Activated T-helper 1 cell treated with anti-CD3 and anti-CD28 coated beads, Interleukin-12 subunit alpha, Interleukin-12 subunit beta, Interleukin-2, Interleukin-4 antibody, amounts not matched to agents 30 ng/mL and 10 ng/mL and 1 ng/mL, durations not matched to agents 14 hours and 24 hours and 36 hours (primary cell): ENCODE measurements around the gene SH3TC1. TPM values are rescaled to one million over a fixed set of nuclear protein-coding genes. Genes with fewer than 3 reads are reported as not detected.

Experiments
- DNase-seq: peaks from one replicate; pipeline ENCODE4 v3.0.0; 2021; ENCODE audit warnings: low spot score
- H3K27ac Mint-ChIP-seq: one replicate; pipeline ENCODE4 v1.8.0; 2021; ENCODE audit warnings: mild to moderate bottlenecking, mixed read lengths
- H3K27me3 Mint-ChIP-seq: one replicate; pipeline ENCODE4 v1.8.0; 2022; ENCODE audit warnings: mild to moderate bottlenecking, moderate library complexity, mixed read lengths; ENCODE audit not compliant: insufficient read depth
- H3K36me3 Mint-ChIP-seq: one replicate; pipeline ENCODE4 v1.8.0; 2021; ENCODE audit warnings: low read depth, mixed read lengths
- H3K4me1 Mint-ChIP-seq: one replicate; pipeline ENCODE4 v1.8.0; 2021; ENCODE audit warnings: low read depth, mixed read lengths
- H3K4me3 Mint-ChIP-seq: one replicate; pipeline ENCODE4 v1.8.0; 2021; ENCODE audit warnings: mild to moderate bottlenecking, moderate library complexity, mixed read lengths
- H3K9me3 Mint-ChIP-seq: one replicate; pipeline ENCODE4 v1.8.0; 2021; ENCODE audit warnings: mixed read lengths
- intact Hi-C: fragments of 100-400 bp; cut with micrococcal nuclease; formaldehyde crosslinking; loops from one replicate; pipeline ENCODE4 v1.15.1; 2024
- total RNA-seq: library from RNA; stranded (reverse); gene quantifications from 2 replicates; pipeline ENCODE4 v1.2.3, GENCODE V29; 2022

Gene SH3TC1
- 25.4 and 33.6 TPM in 2 replicates for total RNA-seq

DNA sequence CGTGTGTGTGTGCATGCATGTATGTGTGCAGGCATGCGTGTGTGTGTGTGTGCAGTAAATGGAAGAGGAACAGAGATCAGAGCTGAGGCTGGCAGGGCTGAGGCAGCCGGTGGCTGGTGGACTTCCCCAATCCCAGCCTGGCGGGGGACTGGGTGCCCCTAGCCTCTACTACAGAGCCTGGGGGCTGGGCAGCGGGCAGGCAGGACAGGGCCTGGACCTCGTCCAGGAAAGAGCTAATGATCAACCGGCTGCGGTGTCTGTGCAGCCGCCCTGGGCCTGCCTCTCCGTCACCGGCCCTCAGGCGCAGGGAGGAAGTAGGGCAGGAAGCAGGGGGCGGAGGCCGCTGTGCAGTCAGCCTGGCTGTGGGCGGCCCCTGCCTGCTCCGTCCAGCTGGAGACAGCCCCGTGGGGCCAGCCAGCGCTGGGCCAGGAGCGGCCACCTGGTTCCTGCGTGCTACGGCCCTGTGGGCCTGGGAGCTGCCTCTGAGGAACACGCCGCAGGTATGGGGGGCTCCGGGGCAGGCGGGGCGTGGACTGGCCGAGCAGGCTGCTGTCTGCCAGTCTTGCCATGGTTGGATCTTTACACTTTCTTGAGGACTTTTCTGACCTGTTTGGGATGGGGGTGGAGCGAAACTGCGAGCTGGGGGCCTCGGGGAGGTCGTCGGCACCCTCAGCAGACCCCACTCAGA, at the start of gene SH3TC1:
TSS of gene SH3TC1 (plus strand) at position 385 of the 688 bp plus-strand sequence. CDS start 5,905 bp downstream, outside the sequence.
- Mint-ChIP-seq H3K9me3 (no peaks in the 10 kb centered on the region), H3K27me3 (peaks cover 1% of the 10 kb centered on the region), H3K36me3 (peaks cover 4% of the 10 kb centered on the region), H3K4me1 (peaks cover 30% of the 10 kb centered on the region), H3K4me3 (peak within 1 kb of the TSS; percentile 89), H3K27ac (peak within 1 kb of the TSS; percentile 95)
- DNase-seq = peak; percentile 65
- intact Hi-C loops = loop anchor here (1.0 kb wide), 1 partner anchor 40 kb away; no protein-coding TSS in a partner anchor

DNA sequence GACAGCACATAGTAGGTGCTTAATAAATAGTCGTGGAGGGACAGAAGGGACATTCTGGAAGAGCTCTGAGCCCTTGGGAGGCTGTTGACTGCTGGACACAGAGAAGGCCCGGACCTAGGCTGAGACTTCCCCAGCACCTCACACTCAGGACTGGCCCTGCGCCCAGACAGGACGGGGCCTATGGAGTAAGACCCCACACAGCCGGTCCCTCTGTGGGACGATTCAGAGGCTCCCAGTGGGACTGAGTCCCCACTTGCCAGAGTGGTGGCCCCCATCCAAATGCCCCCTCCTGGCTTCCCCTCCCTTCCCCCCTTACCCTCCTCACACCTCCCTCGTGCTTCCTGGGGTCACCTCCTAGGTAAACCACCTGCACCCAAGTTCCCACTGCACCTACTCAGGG, 49.4 kb upstream of the SH3TC1 start:
- Mint-ChIP-seq H3K4me3 (no peak overlapping the region), H3K27ac (no peak overlapping the region), H3K4me1 (no peaks in the 10 kb centered on the region), H3K27me3 (no peaks in the 10 kb centered on the region), H3K9me3 (no peaks in the 10 kb centered on the region), H3K36me3 (no peaks in the 10 kb centered on the region)
- DNase-seq = no peak
- intact Hi-C loops = loop anchor here (10.0 kb wide), 1 partner anchor 1575 kb away; the partner anchor contains the start of gene MAN2B2

DNA sequence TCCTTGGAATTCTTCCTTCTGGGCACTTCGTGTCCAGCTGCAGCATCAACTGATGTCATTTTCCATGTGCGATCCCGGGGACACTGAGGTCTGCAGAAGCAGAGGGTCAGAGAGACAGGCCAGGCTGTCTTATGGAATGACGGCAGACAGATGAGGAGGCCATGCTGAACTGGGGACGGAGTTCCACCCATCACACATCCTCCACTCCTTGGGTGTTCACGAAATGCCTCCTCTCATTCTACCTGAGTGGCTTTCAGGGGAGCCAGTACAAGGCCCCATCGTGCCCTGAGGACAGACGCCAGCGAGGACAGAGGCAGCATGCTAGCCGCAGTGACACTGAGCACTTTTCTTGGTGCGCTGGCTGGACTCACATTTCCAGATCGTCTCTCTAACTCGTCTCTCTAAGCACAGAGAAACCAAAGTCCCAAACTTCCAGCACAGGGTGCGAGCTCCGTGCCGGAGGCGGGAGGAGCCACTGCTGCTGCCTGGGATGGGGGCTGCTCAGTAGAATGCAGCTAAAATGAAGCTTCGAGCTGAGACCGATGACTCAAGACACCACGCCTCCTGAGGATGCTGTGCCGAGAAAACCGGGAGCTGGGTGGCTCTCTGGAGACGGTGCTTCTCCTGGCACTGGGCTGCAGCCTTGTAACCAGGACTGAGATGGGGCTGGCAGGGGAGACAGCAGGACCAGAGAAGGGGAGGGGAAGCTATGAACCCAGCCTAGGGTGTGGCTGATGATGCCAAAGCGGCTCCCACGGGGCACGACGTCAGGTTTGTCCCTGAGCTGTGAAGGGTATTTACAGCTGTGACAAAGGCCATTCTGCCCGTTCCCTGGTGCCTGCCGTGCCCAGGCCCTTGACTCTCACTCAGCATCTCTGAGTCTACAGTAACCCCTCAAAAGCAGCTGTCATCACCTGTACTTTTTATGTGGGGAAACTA, 48.7 kb upstream of the SH3TC1 start:
- no peaks in the 10 kb centered on the region for H3K36me3 Mint-ChIP-seq

DNA sequence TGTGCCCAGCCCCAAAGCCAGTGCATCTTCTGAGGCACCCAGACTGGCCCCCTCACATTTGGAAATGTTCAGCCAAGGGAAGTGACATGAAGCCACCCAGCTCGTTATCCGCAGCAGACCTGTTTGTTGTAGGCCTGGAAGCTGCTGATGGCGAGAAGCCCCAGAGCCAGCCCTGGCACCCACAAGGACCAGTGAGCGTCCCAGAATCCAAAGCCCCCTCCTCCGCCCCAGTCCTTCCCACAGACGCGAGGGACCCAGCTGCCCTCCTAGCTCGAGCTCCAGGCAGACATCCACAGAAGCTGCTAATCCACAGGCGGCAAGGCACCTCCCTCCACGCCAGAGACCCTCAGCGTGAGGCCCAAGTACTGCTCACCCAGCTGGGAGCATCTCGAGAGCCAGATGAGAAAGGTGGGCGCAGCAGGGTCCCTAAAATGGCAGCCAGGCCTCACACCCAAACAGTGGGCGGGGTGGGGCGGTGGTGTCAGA, 47.9 kb upstream of the SH3TC1 start:
- no peaks in the 10 kb centered on the region for H3K36me3 Mint-ChIP-seq
- no peak for DNase-seq
- peaks cover 3% of the 10 kb centered on the region for H3K27me3 Mint-ChIP-seq
- H3K4me1 Mint-ChIP-seq = no peaks in the 10 kb centered on the region
- H3K27ac Mint-ChIP-seq = no peak overlapping the region
- intact Hi-C loops = loop anchor here (10.0 kb wide), 1 partner anchor 1576 kb away; the partner anchor contains the start of gene MAN2B2
- H3K4me3 Mint-ChIP-seq = no peak overlapping the region
- no peaks in the 10 kb centered on the region for H3K9me3 Mint-ChIP-seq

More for the DNA sequence above, 48.7 kb upstream of the SH3TC1 start:
- peaks cover 1% of the 10 kb centered on the region for H3K27me3 Mint-ChIP-seq
- H3K4me1 Mint-ChIP-seq = no peaks in the 10 kb centered on the region
- no peak overlapping the region for H3K4me3 Mint-ChIP-seq
- intact Hi-C loops = loop anchor here (10.0 kb wide), 1 partner anchor 1576 kb away; the partner anchor contains the start of gene MAN2B2
- no peak overlapping the region for H3K27ac Mint-ChIP-seq
- no peaks in the 10 kb centered on the region for H3K9me3 Mint-ChIP-seq
- DNase-seq = no peak

DNA sequence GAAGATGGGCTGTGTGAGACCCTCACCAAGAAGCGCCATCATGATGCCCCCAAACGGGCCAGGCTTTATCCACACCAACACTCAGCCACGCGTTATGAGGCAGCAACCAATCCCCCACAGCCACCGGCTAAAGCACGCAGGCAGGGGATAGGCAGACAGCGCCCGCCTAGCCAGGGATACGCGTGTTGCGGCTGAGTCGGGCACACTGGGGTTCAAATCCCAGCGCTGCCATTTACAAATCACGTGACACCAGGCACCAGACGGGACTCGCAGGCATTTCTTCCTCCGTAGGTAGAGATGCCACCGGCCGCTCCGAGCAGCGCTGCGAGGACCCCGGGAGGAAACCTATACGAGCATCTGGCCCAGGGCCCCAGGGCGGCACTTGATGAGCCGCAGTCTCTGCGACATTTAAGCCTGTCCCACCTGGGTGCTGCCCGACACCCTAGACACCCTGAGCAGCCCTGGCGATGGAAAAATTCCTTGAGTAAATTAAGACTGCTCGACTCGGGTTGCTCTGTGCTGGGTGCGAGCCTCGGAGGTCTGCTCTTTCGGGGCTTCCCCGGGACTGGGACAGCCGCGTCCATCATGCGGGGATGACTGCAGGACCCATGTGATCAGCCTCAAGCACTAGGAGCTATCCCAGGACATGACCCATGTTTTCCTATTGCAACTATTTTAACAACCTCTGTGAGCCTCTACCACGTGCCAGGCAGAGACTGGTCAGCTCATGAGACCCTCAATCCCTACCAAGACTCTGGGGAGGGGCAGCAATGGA, 46.8 kb upstream of the SH3TC1 start:
- intact Hi-C loops = loop anchor here (10.0 kb wide), 1 partner anchor 1577 kb away; the partner anchor contains the start of gene MAN2B2
- H3K4me1 Mint-ChIP-seq = no peaks in the 10 kb centered on the region
- DNase-seq = no peak
- no peak overlapping the region for H3K27ac Mint-ChIP-seq
- no peaks in the 10 kb centered on the region for H3K9me3 Mint-ChIP-seq
- H3K36me3 Mint-ChIP-seq = no peaks in the 10 kb centered on the region
- H3K27me3 Mint-ChIP-seq = peaks cover 6% of the 10 kb centered on the region
- no peak overlapping the region for H3K4me3 Mint-ChIP-seq

DNA sequence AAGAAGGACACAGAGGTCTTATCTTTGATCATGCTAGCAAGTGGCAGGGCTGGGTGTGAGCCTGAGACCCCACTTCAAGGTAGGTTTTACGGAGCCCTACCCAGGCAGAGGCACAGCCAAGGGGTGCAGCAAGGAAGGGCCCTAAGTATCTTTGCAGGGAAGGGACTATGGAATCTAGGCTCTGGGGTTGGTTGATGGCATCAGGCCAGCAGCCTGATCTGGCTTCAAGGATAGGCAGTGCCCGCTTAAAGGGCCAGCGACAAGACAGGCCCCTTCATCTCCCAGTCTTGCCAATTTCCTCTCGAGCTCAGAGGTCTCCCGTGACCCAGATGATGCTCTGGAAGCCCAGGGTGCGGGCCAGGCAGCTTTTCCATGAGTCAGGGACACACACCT, 46.2 kb upstream of the SH3TC1 start:
- H3K4me3 Mint-ChIP-seq = no peak overlapping the region
- H3K36me3 Mint-ChIP-seq = no peaks in the 10 kb centered on the region
- no peak for DNase-seq
- H3K27ac Mint-ChIP-seq = no peak overlapping the region
- H3K27me3 Mint-ChIP-seq = peaks cover 12% of the 10 kb centered on the region
- H3K9me3 Mint-ChIP-seq = no peaks in the 10 kb centered on the region
- H3K4me1 Mint-ChIP-seq = no peaks in the 10 kb centered on the region
- intact Hi-C loops = loop anchor here (10.0 kb wide), 1 partner anchor 1578 kb away; the partner anchor contains the start of gene MAN2B2

DNA sequence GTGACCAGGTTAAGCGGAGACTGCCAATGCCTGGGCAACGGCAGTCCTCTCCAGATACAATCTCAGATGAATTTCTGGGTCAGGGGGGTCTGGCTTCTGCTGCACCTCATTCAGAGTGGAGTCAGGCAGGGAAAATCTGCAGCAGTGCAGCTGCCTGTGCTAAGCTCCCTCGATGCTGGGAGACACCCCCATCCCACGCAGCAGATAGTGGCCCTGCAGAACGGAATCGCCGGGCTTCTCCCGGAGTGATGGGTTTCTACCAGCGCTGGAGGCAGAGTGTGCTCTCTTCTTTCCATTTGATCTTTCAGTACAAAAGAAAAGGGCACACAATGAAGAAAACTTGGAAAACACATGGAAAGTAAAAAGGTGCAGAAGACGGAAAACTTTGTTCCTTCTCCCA, 45.6 kb upstream of the SH3TC1 start:
- Mint-ChIP-seq H3K4me1 (no peaks in the 10 kb centered on the region), H3K27ac (no peak overlapping the region), H3K27me3 (peaks cover 12% of the 10 kb centered on the region), H3K4me3 (no peak overlapping the region), H3K36me3 (no peaks in the 10 kb centered on the region), H3K9me3 (no peaks in the 10 kb centered on the region)
- intact Hi-C loops = loop anchor here (10.0 kb wide), 1 partner anchor 1579 kb away; the partner anchor contains the start of gene MAN2B2
- DNase-seq = no peak

DNA sequence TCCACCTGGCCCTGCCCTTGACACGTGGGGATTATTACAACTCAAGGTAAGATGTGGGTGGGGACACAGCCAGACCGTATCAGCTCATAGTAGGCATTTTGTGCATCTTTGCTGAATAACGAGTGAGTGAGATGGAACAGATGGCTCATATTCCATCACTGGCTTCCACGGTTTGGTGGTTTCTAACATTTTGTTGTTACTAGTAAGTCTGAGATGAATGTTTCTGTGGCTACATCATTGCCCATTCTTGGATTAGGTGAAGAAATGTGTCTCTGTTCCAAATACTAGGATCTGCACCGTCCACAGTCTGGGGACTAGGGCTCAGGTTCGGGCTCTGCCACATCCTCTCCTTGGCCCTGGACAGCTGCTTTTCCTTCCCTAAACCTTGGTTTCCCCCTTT, 44.0 kb upstream of the SH3TC1 start:
- Mint-ChIP-seq H3K4me1 (peaks cover 5% of the 10 kb centered on the region), H3K27me3 (peaks cover 20% of the 10 kb centered on the region), H3K9me3 (no peaks in the 10 kb centered on the region), H3K4me3 (no peak overlapping the region), H3K27ac (no peak overlapping the region), H3K36me3 (peaks cover 3% of the 10 kb centered on the region)
- intact Hi-C loops = loop anchor here (10.0 kb wide), 1 partner anchor 1580 kb away; the partner anchor contains the start of gene MAN2B2
- no peak for DNase-seq

DNA sequence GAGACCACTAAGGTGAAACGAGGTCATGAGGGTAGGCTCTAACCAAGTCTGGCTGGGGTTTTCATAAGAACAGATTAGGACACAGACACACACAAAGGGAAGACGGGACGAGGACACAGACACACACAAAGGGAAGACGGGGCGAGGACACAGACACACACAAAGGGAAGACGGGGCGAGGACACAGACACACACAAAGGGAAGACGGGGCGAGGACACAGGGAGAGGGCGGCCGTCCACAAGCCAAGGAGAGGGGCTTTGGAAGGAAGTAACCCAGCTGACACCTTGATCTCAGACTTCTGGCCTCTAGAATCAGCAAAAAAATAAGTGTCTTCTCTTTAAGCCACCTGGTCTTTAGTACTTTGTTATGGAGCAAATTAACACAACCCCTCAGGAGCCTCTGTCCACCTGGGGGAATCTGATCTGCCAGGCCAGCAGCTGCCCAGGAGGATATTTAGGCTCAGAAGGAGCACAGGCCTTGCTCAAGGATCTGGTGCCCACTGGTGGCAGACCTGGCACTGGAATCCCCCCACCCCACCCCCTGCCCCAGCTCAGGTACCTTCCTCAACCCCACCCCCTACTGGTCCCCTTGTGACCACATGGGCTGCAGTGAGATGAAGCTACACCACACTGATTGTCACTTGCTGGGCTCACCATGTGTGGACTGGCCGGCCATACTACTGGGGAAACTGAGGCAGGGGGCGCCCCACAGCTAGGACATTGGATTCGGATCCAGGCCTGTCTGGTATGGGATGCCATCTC, 43.2 kb upstream of the SH3TC1 start:
- peaks cover 3% of the 10 kb centered on the region for H3K36me3 Mint-ChIP-seq
- intact Hi-C loops = loop anchor here (10.0 kb wide), 1 partner anchor 1581 kb away; the partner anchor contains the start of gene MAN2B2
- DNase-seq = no peak
- no peak overlapping the region for H3K27ac Mint-ChIP-seq
- H3K27me3 Mint-ChIP-seq = peaks cover 22% of the 10 kb centered on the region
- H3K9me3 Mint-ChIP-seq = no peaks in the 10 kb centered on the region
- H3K4me3 Mint-ChIP-seq = no peak overlapping the region
- peaks cover 5% of the 10 kb centered on the region for H3K4me1 Mint-ChIP-seq

DNA sequence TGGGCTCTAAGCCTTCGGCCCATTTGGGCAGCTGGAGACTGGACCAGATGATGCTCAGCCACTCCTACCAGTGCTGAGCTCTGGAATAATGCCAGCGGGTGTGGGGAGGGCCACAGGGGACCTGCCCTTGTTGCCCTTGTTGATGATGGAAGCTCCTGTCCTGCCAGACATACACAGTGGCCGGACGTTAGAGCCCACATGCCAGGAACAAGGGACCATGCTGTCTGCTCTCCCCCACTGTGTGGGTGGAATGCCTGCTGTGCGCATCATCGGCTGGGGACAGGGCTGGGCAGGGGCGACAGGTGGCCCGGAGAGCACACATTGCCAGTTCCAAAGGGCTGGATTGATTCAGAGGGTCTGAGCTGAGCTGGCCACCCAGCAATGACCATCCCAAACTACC, 42.5 kb upstream of the SH3TC1 start:
- intact Hi-C loops = loop anchor here (10.0 kb wide), 1 partner anchor 1582 kb away; the partner anchor contains the start of gene MAN2B2
- no peak for DNase-seq
- Mint-ChIP-seq H3K9me3 (no peaks in the 10 kb centered on the region), H3K27me3 (peaks cover 22% of the 10 kb centered on the region), H3K27ac (no peak overlapping the region), H3K4me1 (peaks cover 5% of the 10 kb centered on the region), H3K36me3 (peaks cover 3% of the 10 kb centered on the region), H3K4me3 (no peak overlapping the region)

DNA sequence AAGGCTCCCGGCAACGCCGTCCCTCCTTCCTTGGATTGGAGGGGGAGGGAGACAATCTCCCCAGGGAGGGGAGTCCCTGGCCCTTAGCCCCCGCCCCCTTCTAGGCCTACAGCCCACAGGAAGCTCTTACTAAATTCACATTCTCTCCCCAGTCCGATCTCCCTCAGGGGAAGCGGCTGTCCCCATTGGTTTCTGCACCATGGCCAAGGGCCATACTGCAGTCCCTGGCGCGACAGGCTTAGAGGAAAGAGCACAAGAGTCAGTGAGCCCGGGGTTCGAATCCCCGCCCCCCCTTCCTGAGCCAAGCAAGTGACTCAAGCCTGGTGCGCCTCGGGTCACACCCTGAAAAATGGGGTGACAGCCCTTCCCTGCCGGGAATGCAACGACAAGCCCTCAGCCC, 41.6 kb upstream of the SH3TC1 start:
- DNase-seq = no peak
- Mint-ChIP-seq H3K27me3 (peaks cover 22% of the 10 kb centered on the region), H3K4me1 (peaks cover 5% of the 10 kb centered on the region), H3K36me3 (peaks cover 3% of the 10 kb centered on the region), H3K4me3 (peak overlapping the region; percentile 30), H3K27ac (no peak overlapping the region), H3K9me3 (no peaks in the 10 kb centered on the region)
- intact Hi-C loops = loop anchor here (10.0 kb wide), 1 partner anchor 1583 kb away; the partner anchor contains the start of gene MAN2B2
